OCI-LY7 (cell line): ENCODE measurements around the gene P2RX1. TPM values are rescaled to one million over a fixed set of nuclear protein-coding genes. Genes with fewer than 3 reads are reported as not detected.
A peak's percentile ranks its signal among the peaks of the same experiment; 100 is the strongest.

Experiments used
- BruUV-seq: library from RNA; stranded (reverse); fragments of 400-500 nt; replicated peaks from 2 replicates; lab custom pipeline; 2021; lab: Mats Ljungman, UMichigan
- CTCF ChIA-PET: fragments of 300-600 bp; sonication (Branson Sonifier 250); formaldehyde crosslinking; loops from one replicate; lab custom pipeline; 2022; ENCODE audit warnings: antibody characterized with exemption; ENCODE audit not compliant: unreplicated experiment; lab: Charles Lee
- POLR2A ChIA-PET: fragments of 300-600 bp; sonication (Branson Sonifier 250); formaldehyde crosslinking; loops from one replicate; lab custom pipeline; 2022; ENCODE audit warnings: antibody characterized with exemption; lab: Charles Lee
- DNase-seq: peaks from one replicate; pipeline ENCODE4 v3.0.0-alpha.2; 2015; ENCODE audit warnings: low spot score
- H2AFZ ChIP-seq: fragments of 200-600 bp; sonication (generic), shearing (Covaris generic); 2 replicates; pipeline ENCODE4 v1.6.1; 2014; ENCODE audit warnings: mild to moderate bottlenecking, antibody characterized with exemption, low read length, moderate library complexity
- H3K27ac ChIP-seq: fragments of 200-600 bp; sonication (generic); 2 replicates; pipeline ENCODE4 v1.5.1; 2014; ENCODE audit warnings: mixed run types, low read depth, mild to moderate bottlenecking, moderate library complexity, low read length, inconsistent platforms; ENCODE audit not compliant: poor library complexity, severe bottlenecking
- H3K36me3 ChIP-seq: fragments of 200-600 bp; sonication (generic); 2 replicates; pipeline ENCODE4 v1.6.1; 2014; ENCODE audit warnings: mild to moderate bottlenecking, antibody characterized with exemption, low read length, moderate library complexity, mixed read lengths; ENCODE audit not compliant: insufficient read depth
- H3K4me1 ChIP-seq: fragments of 200-600 bp; sonication (generic); 2 replicates; pipeline ENCODE4 v1.5.1; 2014; ENCODE audit warnings: mild to moderate bottlenecking, low read length; ENCODE audit not compliant: insufficient read depth, poor library complexity, severe bottlenecking
- H3K4me2 ChIP-seq: fragments of 200-600 bp; sonication (generic); 2 replicates; pipeline ENCODE4 v1.6.1; 2014; ENCODE audit warnings: mild to moderate bottlenecking, low read length
- H3K4me3 ChIP-seq: fragments of 200-600 bp; sonication (generic); 2 replicates; pipeline ENCODE4 v1.5.1; 2014; ENCODE audit warnings: mild to moderate bottlenecking, low read depth, low read length; ENCODE audit not compliant: poor library complexity, severe bottlenecking
- H3K79me2 ChIP-seq: fragments of 200-600 bp; sonication (generic); 2 replicates; pipeline ENCODE4 v1.6.1; 2016; ENCODE audit warnings: low read depth, mild to moderate bottlenecking, low read length, moderate library complexity, mixed read lengths; ENCODE audit not compliant: insufficient read depth
- H3K9me2 ChIP-seq: fragments of 200-600 bp; sonication (generic); 2 replicates; pipeline ENCODE4 v1.6.1; 2016; ENCODE audit warnings: mild to moderate bottlenecking, low read length, mixed read lengths; ENCODE audit not compliant: insufficient read depth
- H3K9me3 ChIP-seq: fragments of 200-600 bp; sonication (generic); 2 replicates; pipeline ENCODE4 v1.6.1; 2014; ENCODE audit warnings: mild to moderate bottlenecking, mixed run types, low read length, mixed read lengths
- H4K20me1 ChIP-seq: fragments of 200-600 bp; sonication (generic); 2 replicates; pipeline ENCODE4 v1.6.1; 2014; ENCODE audit warnings: mild to moderate bottlenecking, antibody characterized with exemption, low read length, moderate library complexity, mixed read lengths; ENCODE audit not compliant: insufficient read depth
- EZH2phosphoT487 ChIP-seq: fragments of 200-600 bp; sonication (generic); IDR thresholded peaks from 2 replicates; pipeline ENCODE4 v1.6.1; 2018; ENCODE audit warnings: low read depth, borderline replicate concordance, mild to moderate bottlenecking, mixed run types, antibody characterized with exemption, low read length, moderate library complexity, mixed read lengths
- intact Hi-C: fragments of 100-400 bp; cut with micrococcal nuclease; formaldehyde crosslinking; loops from one replicate; pipeline ENCODE4 v1.10.0; 2022; ENCODE audit not compliant: unreplicated experiment
- total RNA-seq, 2 experiments: library from RNA; depleted of rRNA in 1 of 2; stranded (reverse); fragments of >200 nt in 1 of 2; shearing (Covaris generic) in 1 of 2; gene quantifications; 2 replicates each; pipeline ENCODE4 v1.2.3, GENCODE V29; 2014 to 2022
- TF ChIP-seq, protein P1 (sequence below): fragments of 200-600 bp; sonication (generic); conservative IDR thresholded peaks from 2 replicates; pipeline ENCODE4 v1.5.1; 2014; ENCODE audit warnings: mild to moderate bottlenecking, antibody characterized with exemption, low read length, moderate library complexity, mixed read lengths

Gene P2RX1
- total RNA-seq, 2 experiments from 2014 or later: 0.69 to 4.5 TPM

DNA sequence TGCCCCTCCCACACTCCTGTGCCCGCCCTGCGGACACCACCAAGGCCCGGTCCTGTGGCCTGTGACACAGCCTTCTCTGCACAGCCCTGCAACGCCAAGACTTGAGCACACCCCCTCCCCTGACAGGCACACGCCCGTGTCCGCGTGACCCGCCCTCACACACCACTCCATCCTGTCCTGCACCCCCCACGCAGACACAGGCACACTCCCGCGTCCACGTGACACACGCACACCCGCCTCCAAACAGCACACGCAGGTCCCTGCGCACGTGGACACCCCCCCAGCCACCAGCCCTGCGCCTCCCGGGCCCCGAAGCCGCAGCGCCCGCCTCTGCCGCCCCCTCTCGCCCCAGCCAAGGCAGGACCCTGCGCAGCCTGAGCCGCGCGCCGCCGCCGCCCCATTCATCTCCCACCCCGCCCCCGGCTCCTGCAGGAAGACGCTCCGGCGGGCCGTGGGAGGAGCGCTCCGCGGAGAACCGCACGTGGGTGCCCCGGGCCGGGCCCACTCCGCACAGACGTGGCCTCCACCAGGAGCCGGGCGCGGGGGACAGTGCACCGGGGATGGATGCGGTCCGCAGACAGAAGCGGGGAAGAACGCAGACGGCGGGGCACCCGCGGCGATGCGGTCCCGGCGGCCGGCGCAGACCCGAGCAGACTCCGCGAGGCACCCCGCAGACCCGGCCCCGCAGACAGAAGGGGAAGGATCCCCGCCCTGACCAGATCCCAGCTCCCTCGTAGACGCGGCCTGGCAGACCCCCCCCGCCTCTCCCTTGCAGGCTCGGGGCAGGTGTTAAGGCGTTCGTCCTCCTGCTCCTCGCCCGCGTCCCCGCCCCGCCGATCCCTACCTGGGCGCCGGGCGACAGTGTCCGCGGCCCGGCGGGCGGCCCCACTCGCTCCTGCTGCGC, 23.9 kb downstream of the P2RX1 start:
- peak overlapping the region; percentile 78 for H3K4me2 ChIP-seq
- POLR2A ChIA-PET: interaction anchor here (0.5 kb wide), 1 partner anchor 45 kb away, joined by 3 read pairs; no protein-coding TSS in a partner anchor

DNA sequence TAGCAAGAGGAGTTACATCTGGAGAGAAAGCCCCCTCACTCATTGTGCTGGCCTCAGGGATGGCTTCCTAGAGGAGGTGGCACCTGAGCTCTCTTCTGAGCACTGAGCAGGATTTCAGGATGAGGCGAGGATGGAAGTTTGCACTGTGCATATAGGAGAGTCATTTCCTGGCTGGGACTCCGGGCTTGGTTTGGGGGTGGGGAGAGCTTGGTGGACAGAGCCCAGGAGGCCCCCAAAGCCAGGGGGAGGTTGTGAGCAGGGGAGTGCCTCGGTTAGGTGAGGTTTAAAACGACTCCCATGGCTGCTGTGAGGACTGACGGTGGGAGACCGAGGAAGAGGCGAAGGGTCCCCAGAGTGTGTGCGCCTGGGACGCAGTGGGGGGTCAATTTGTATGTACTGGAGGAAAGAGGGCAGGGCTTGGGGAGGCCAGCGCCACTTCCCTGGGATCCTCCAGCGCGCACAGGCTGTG, 24.6 kb downstream of the P2RX1 start:
- no peaks in the 10 kb centered on the region for H3K79me2 ChIP-seq
- H3K27ac ChIP-seq: no peak overlapping the region
- no peak for DNase-seq
- intact Hi-C loops: no loop called here
- POLR2A ChIA-PET: no interaction called here
- H3K36me3 ChIP-seq: no peaks in the 10 kb centered on the region
- H3K4me1 ChIP-seq: peaks cover 41% of the 10 kb centered on the region
- no peaks in the 10 kb centered on the region for H3K9me2 ChIP-seq
- H3K4me2 ChIP-seq: peak overlapping the region; percentile 78
- no peaks in the 10 kb centered on the region for H4K20me1 ChIP-seq
- no TSS peak for BruUV-seq
- TF ChIP-seq, protein P1, sequence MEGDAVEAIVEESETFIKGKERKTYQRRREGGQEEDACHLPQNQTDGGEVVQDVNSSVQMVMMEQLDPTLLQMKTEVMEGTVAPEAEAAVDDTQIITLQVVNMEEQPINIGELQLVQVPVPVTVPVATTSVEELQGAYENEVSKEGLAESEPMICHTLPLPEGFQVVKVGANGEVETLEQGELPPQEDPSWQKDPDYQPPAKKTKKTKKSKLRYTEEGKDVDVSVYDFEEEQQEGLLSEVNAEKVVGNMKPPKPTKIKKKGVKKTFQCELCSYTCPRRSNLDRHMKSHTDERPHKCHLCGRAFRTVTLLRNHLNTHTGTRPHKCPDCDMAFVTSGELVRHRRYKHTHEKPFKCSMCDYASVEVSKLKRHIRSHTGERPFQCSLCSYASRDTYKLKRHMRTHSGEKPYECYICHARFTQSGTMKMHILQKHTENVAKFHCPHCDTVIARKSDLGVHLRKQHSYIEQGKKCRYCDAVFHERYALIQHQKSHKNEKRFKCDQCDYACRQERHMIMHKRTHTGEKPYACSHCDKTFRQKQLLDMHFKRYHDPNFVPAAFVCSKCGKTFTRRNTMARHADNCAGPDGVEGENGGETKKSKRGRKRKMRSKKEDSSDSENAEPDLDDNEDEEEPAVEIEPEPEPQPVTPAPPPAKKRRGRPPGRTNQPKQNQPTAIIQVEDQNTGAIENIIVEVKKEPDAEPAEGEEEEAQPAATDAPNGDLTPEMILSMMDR: no peak
- no peak for TF ChIP-seq EZH2phosphoT487
- H3K9me3 ChIP-seq: no peaks in the 10 kb centered on the region
- no peak overlapping the region for H2AFZ ChIP-seq
- peak overlapping the region; percentile 68 for H3K4me3 ChIP-seq
- CTCF ChIA-PET: no interaction called here

More for the DNA sequence above, 23.9 kb downstream of the P2RX1 start:
- Histone ChIP-seq H3K36me3 (no peaks in the 10 kb centered on the region), H3K9me2 (no peaks in the 10 kb centered on the region), H4K20me1 (no peaks in the 10 kb centered on the region), H3K4me1 (peaks cover 48% of the 10 kb centered on the region), H3K27ac (no peak overlapping the region), H3K9me3 (no peaks in the 10 kb centered on the region), H2AFZ (peak overlapping the region; percentile 29; the same call in 1 of the 2 replicates), H3K79me2 (no peaks in the 10 kb centered on the region), H3K4me3 (peak overlapping the region; percentile 68)
- intact Hi-C loops: no loop called here
- BruUV-seq: no TSS peak
- CTCF ChIA-PET: interaction anchor here (0.6 kb wide), 1 partner anchor 141 kb away, joined by 3 read pairs; no protein-coding TSS in a partner anchor
- peak; percentile 27 for DNase-seq
- TF ChIP-seq, protein P1: peak; percentile 35; the same call in 1 of the 2 replicates
- no peak for TF ChIP-seq EZH2phosphoT487

DNA sequence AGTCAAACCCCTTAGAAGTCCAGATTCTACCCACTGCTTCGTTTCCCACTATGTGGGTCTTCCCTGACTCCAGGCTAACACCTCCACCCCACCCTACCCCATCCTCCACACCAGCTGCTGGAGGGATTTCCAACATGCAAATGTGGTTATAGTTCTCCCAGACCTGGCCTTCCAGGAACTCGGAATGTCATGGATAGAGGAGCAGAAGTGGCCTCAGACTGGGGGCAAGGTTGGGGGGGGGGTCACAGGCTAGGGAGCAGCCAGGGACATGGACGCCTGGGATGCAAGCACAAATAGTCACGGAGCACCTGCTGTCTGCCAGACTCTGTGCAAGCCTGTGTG, 25.4 kb downstream of the P2RX1 start:
- Histone ChIP-seq H3K4me1 (peaks cover 35% of the 10 kb centered on the region), H3K9me2 (no peaks in the 10 kb centered on the region), H3K79me2 (no peaks in the 10 kb centered on the region), H4K20me1 (no peaks in the 10 kb centered on the region), H2AFZ (no peak overlapping the region), H3K4me3 (no peak overlapping the region), H3K9me3 (no peaks in the 10 kb centered on the region), H3K36me3 (no peaks in the 10 kb centered on the region), H3K4me2 (no peak overlapping the region), H3K27ac (no peak overlapping the region)
- POLR2A ChIA-PET: no interaction called here
- no TSS peak for BruUV-seq
- CTCF ChIA-PET: no interaction called here
- no peak for TF ChIP-seq EZH2phosphoT487
- TF ChIP-seq, protein P1: no peak
- intact Hi-C loops: no loop called here
- no peak for DNase-seq
